GM18517 (cell line): ENCODE results near the gene BIN1.

ENCODE experiments used
- ATAC-seq: cut with Tn5 transposase; IDR thresholded peaks from one replicate; pipeline ENCODE4 v1.9.1; 2021; ENCODE audit warnings: mild to moderate bottlenecking, moderate library complexity; ENCODE audit not compliant: unreplicated experiment

Gene BIN1

DNA sequence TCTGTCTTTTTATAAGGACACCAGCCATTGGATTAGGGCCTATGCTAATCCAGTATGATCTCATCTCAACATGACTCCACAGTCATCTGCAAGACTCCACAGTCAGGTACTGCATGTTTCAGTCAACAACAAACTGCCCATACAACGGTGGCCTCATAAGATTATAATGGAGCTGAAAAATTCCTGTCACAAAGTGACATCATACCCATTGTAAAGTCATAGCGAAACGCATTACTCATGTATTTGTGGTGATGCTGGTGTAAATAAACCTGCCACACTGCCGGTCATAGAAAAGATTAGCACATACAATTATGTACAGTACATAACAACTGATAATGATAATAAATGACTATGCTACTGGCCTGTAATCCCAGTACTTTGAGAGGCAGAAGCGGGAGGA lies 106.0 kb downstream of the BIN1 start:
- no peak for ATAC-seq

DNA sequence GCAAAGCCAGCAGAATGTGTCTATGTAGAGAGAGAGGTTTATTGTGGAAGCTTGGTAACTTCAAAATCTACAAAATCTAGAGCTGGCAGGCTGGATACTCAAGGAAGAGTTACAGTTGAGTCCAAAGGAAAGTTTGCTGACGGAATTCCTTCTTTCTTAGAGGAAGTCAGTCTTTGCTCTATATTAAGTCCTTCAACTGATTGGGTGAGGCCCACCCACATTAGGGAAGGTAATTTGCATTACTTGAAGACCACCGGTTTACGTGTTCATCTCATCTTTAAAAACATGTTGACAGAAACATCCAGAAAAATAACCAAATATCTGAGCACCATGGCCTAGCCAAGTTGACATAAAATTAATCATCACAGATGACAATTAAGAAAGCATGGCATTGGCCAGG lies 106.8 kb downstream of the BIN1 start:
- ATAC-seq: no peak

DNA sequence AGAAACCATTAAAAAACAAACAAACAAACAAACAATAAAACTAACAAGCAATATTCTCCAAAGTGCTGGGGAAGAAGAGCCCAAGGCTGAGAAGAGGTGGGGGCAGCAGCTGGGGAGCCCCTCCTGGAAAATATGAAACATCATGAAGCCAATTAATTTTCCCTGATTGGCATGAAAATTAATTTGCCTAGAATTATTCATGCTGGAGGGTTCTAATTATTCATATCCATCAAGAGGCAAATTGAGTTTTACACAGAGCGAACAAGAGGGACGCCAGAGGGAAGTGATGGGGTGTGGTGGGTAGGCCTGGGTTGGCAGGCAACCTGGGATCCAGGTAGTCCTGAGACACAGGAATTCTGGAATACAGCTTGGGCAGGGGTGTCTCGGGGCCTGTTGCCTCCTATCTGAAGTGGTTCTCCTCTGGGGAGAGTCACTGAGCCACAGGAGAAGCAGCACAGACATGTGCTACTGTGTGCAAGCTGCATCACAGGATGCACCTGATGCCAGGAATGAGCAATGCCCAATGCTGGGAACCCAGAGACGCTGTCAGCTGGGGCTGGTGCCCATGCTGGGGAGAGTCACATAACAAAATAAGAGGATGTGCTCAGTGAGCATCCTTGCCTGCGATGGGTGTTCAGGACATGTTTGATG lies 107.7 kb downstream of the BIN1 start:
- no peak for ATAC-seq

DNA sequence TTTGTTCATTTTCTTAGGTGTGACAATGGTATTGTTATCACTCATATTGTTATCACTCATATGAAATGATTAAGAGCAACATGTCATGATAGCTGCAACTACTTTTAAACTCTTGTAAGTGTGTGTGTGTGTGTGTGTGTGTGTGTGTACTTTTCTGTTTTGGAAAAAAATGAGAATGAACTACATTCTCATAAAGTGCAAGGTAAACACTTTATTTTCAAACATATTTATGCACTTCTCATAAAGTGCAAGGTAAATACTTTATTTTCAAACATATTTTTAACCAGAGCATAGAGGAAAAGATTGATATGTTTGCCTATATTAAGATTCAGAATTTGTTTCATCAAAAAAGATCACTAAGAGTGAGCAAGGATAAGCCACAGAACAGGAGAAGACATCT lies 108.5 kb downstream of the BIN1 start:
- no peak for ATAC-seq
